B cell (primary cell): ENCODE results near the gene HOMER2. TPM values are rescaled to one million over a fixed set of nuclear protein-coding genes. Genes with fewer than 3 reads are reported as not detected.

Experiments
- ATAC-seq: fragments of 200-7000 bp; cut with Tn5 transposase; one replicate; pipeline ENCODE4 v1.10.0; 2021; ENCODE audit warnings: low read depth, mild to moderate bottlenecking, moderate number of reproducible peaks, moderate library complexity
- CTCF ChIA-PET: fragments of 350-600 bp; sonication (Branson Sonifier 250); formaldehyde crosslinking; loops from one replicate; lab custom pipeline; 2021; ENCODE audit warnings: antibody characterized with exemption, inconsistent platforms; lab: Charles Lee
- POLR2A ChIA-PET: fragments of 350-600 bp; sonication (Branson Sonifier 250); formaldehyde crosslinking; loops from one replicate; lab custom pipeline; 2021; ENCODE audit warnings: antibody characterized with exemption; lab: Charles Lee
- DNase-seq: peaks from one replicate; pipeline ENCODE4 v3.0.0; 2013
- H2AFZ ChIP-seq: 2 replicates; pipeline ENCODE4 v1.6.1; 2012; ENCODE audit warnings: mild to moderate bottlenecking, low read depth, low read length; ENCODE audit not compliant: insufficient read depth, poor library complexity, severe bottlenecking
- H3K27ac ChIP-seq, 2 donors: 1 replicate in 1 of 2; 2 replicates in 1 of 2; pipeline ENCODE4 v1.5.1; 2012 to 2013; ENCODE audit warnings: low read length in 2 of 2, mild to moderate bottlenecking in 2 of 2, moderate library complexity in 1 of 2
- H3K27me3 ChIP-seq, 4 experiments: fragments of 200-600 bp in 1 of 4; sonication (generic) in 1 of 4; replicated peaks in 1 of 4; 1 replicate in 2 of 4; 2 replicates in 2 of 4; pipeline versions ENCODE4 v1.6.1 to v1.7.0; 2013 to 2016; ENCODE audit warnings: low read length in 3 of 4, mild to moderate bottlenecking in 2 of 4, mixed read lengths in 1 of 4, moderate library complexity in 1 of 4; ENCODE audit not compliant: insufficient read depth in 4 of 4, control insufficient read depth in 3 of 4; ENCODE audit errors: control extremely low read depth in 1 of 4
- H3K36me3 ChIP-seq, 2 experiments: replicated peaks in 1 of 2; 1 replicate in 1 of 2; 2 replicates in 1 of 2; pipeline versions ENCODE4 v1.6.1 to v1.7.1; 2013; ENCODE audit warnings: low read length in 1 of 2; ENCODE audit not compliant: insufficient read depth in 2 of 2, control insufficient read depth in 1 of 2; ENCODE audit errors: control extremely low read depth in 1 of 2, extremely low read depth in 1 of 2
- H3K4me1 ChIP-seq, 2 donors: fragments of 200-600 bp in 1 of 2; sonication (generic) in 1 of 2; 1 replicate in 1 of 2; 2 replicates in 1 of 2; pipeline versions ENCODE4 v1.5.1 to v1.6.1; 2013 to 2017; ENCODE audit warnings: low read length in 2 of 2; ENCODE audit not compliant: control insufficient read depth in 2 of 2, insufficient read depth in 2 of 2
- H3K4me2 ChIP-seq: replicated peaks from 2 replicates; pipeline ENCODE3; 2012; ENCODE audit warnings: mild to moderate bottlenecking, low read depth, low read length; ENCODE audit not compliant: poor library complexity, severe bottlenecking
- H3K4me3 ChIP-seq, 5 experiments: fragments of 200-600 bp in 1 of 5; sonication (generic) in 1 of 5; 1 replicate in 3 of 5; 2 replicates in 2 of 5; pipeline versions ENCODE4 v1.5.1 to v1.7.0; 2011 to 2016; ENCODE audit warnings: low read length in 4 of 5, mild to moderate bottlenecking in 4 of 5, low read depth in 2 of 5, control low read depth in 1 of 5, moderate library complexity in 1 of 5; ENCODE audit not compliant: insufficient read depth in 1 of 5; ENCODE audit errors: control extremely low read depth in 1 of 5, extremely low read depth in 1 of 5
- H3K79me2 ChIP-seq: fragments of 200-600 bp; sonication (generic); one replicate; pipeline ENCODE4 v1.6.0; 2016; ENCODE audit warnings: low read length; ENCODE audit not compliant: control insufficient read depth, insufficient read depth
- H3K9ac ChIP-seq: fragments of 200-600 bp; sonication (generic); 2 replicates; pipeline ENCODE4 v1.6.1; 2017; ENCODE audit warnings: mild to moderate bottlenecking, low read length, moderate library complexity
- H3K9me3 ChIP-seq, 3 donors: one replicate each; pipeline versions ENCODE4 v1.6.1 to v1.7.1; 2013; ENCODE audit warnings: low read length in 2 of 3; ENCODE audit not compliant: control insufficient read depth in 2 of 3, insufficient read depth in 1 of 3; ENCODE audit errors: control extremely low read depth in 1 of 3
- H4K20me1 ChIP-seq: 2 replicates; pipeline ENCODE4 v1.6.0; 2012; ENCODE audit warnings: mild to moderate bottlenecking, low read length; ENCODE audit not compliant: insufficient read depth, control insufficient read depth, poor library complexity, severe bottlenecking
- H3K27ac Mint-ChIP-seq: one replicate; pipeline ENCODE4 v1.8.0; 2021; ENCODE audit warnings: mixed read lengths
- H3K27me3 Mint-ChIP-seq: one replicate; pipeline ENCODE4 v1.8.0; 2021; ENCODE audit warnings: mixed read lengths
- H3K4me1 Mint-ChIP-seq: one replicate; pipeline ENCODE4 v1.8.0; 2021; ENCODE audit warnings: mixed read lengths
- H3K4me3 Mint-ChIP-seq: one replicate; pipeline ENCODE4 v1.8.0; 2021; ENCODE audit warnings: mixed read lengths
- H3K9me3 Mint-ChIP-seq: one replicate; pipeline ENCODE4 v1.8.0; 2022; ENCODE audit warnings: mixed read lengths; ENCODE audit not compliant: insufficient read depth
- EZH2 ChIP-seq: IDR thresholded peaks from 2 replicates; pipeline ENCODE4 v1.6.1; 2012; ENCODE audit warnings: borderline replicate concordance, low read depth, mild to moderate bottlenecking, moderate library complexity, low read length; ENCODE audit not compliant: insufficient read depth, poor library complexity, severe bottlenecking
- WGBS: methylation state at CpG from one replicate; pipeline ENCODE4 v1.1.5; 2013; ENCODE audit warnings: missing lambda C conversion rate; ENCODE audit not compliant: insufficient coverage; 5-methylcytosine and 5-hydroxymethylcytosine counted together
- intact Hi-C: fragments of 100-400 bp; cut with micrococcal nuclease; formaldehyde crosslinking; loops from one replicate; pipeline ENCODE4 v1.10.0; 2022
- polyA plus RNA-seq: library from polyadenylated mRNA; depleted of rRNA; stranded (reverse); fragments of >200 nt; gene quantifications from 2 replicates; pipeline ENCODE4 v1.2.3, GENCODE V29; 2012
- total RNA-seq, 2 donors: library from RNA; stranded (reverse); fragments of 120-200 nt in 1 of 2; gene quantifications; 1 replicate in 1 of 2; 2 replicates in 1 of 2; pipeline versions ENCODE4 v1.2.3 to v1.2.4, GENCODE V29; 2013 to 2022
- TF ChIP-seq, protein P1 (sequence below): fragments of 200-600 bp; IDR thresholded peaks from one replicate; pipeline ENCODE4 v1.8.0; 2022; ENCODE audit warnings: antibody characterized with exemption, mild to moderate bottlenecking

Gene HOMER2
- total and polyA plus RNA-seq, 2 donors (not counting 1 experiment from before 2014, with no cell fraction given): 5.7 to 19.5 TPM

DNA sequence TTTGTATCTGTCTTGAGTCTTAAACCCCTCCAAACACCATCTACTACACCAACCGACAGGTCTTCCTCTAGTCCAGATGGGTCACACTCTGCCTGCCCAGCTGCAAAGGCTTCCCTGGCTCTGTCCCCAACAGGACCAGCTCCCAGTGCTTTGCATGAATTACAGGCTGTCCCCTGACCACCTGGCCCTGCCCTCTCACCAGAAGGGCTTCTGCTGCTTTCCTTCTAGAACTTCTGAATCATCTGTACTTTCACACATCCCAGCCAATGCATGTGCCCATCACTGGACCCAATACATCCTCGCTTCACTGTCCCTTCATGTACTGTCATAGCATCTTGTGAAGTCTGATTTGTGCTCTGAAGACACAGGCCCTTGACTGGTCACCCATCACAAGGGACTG, 53.6 kb downstream of the HOMER2 start:
- no peak overlapping the region for H3K27ac Mint-ChIP-seq
- H3K79me2 ChIP-seq: no peaks in the 10 kb centered on the region
- no peak overlapping the region for H3K9ac ChIP-seq
- peaks cover 1% of the 10 kb centered on the region for H3K27me3 Mint-ChIP-seq
- WGBS: 95% methylated on average over 2 of the region's 2 CpGs
- no peak overlapping the region for H3K4me3 ChIP-seq
- H4K20me1 ChIP-seq: no peaks in the 10 kb centered on the region
- no peaks in the 10 kb centered on the region for H3K4me1 ChIP-seq
- H3K27me3 ChIP-seq: no peaks in the 10 kb centered on the region
- no peak for TF ChIP-seq EZH2
- TF ChIP-seq, protein P1, sequence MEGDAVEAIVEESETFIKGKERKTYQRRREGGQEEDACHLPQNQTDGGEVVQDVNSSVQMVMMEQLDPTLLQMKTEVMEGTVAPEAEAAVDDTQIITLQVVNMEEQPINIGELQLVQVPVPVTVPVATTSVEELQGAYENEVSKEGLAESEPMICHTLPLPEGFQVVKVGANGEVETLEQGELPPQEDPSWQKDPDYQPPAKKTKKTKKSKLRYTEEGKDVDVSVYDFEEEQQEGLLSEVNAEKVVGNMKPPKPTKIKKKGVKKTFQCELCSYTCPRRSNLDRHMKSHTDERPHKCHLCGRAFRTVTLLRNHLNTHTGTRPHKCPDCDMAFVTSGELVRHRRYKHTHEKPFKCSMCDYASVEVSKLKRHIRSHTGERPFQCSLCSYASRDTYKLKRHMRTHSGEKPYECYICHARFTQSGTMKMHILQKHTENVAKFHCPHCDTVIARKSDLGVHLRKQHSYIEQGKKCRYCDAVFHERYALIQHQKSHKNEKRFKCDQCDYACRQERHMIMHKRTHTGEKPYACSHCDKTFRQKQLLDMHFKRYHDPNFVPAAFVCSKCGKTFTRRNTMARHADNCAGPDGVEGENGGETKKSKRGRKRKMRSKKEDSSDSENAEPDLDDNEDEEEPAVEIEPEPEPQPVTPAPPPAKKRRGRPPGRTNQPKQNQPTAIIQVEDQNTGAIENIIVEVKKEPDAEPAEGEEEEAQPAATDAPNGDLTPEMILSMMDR: no peak
- no peak overlapping the region for H2AFZ ChIP-seq
- no peak overlapping the region for H3K27ac ChIP-seq
- CTCF ChIA-PET: no interaction called here
- H3K4me1 Mint-ChIP-seq: no peaks in the 10 kb centered on the region
- H3K9me3 Mint-ChIP-seq: no peaks in the 10 kb centered on the region
- H3K36me3 ChIP-seq: no peaks in the 10 kb centered on the region
- H3K9me3 ChIP-seq: no peaks in the 10 kb centered on the region
- no peak for DNase-seq
- H3K4me2 ChIP-seq: no peak overlapping the region
- intact Hi-C loops: no loop called here
- POLR2A ChIA-PET: no interaction called here
- no peak overlapping the region for H3K4me3 Mint-ChIP-seq
- ATAC-seq: no peak

DNA sequence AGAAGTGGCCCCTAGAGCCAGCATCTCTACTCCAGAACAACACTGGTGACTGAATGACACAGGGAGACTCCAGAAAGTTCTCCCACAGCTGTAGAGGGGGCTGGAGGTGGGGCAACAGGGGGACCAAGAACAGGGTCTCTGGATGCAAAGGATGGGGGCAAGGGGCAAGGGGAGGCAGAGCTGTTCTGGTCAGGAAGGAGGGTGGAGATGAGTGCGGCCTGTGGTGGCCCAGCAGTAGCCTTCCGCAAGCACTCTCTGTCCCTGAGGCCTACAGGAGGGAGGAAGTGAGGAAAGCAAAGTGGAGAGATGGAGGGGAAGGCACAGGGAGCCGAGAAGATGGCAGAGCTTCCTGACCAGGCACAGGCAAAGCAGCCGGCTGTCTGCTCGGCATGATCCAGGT, 56.5 kb downstream of the HOMER2 start:
- Mint-ChIP-seq H3K9me3 (no peaks in the 10 kb centered on the region), H3K27me3 (peaks cover 3% of the 10 kb centered on the region), H3K27ac (no peak overlapping the region), H3K4me3 (no peak overlapping the region), H3K4me1 (no peaks in the 10 kb centered on the region)
- ATAC-seq (no peak), DNase-seq (no peak)
- no peak overlapping the region for H3K27ac ChIP-seq
- no peak overlapping the region for H2AFZ ChIP-seq
- H3K9ac ChIP-seq: no peak overlapping the region
- no peaks in the 10 kb centered on the region for H3K4me1 ChIP-seq
- no peaks in the 10 kb centered on the region for H3K36me3 ChIP-seq
- ChIA-PET POLR2A (no interaction called here), CTCF (no interaction called here)
- no peaks in the 10 kb centered on the region for H3K27me3 ChIP-seq
- H3K4me3 ChIP-seq: no peak overlapping the region
- no peak overlapping the region for H3K4me2 ChIP-seq
- H3K9me3 ChIP-seq: no peaks in the 10 kb centered on the region
- intact Hi-C loops: no loop called here
- TF ChIP-seq EZH2: no peak
- TF ChIP-seq, protein P1: no peak
- no peaks in the 10 kb centered on the region for H4K20me1 ChIP-seq
- WGBS: 92% methylated on average over 5 of the region's 5 CpGs
- H3K79me2 ChIP-seq: no peaks in the 10 kb centered on the region
